SK-N-SH (cell line): Measurements from ENCODE around the gene FOCAD. TPM values are rescaled to one million over a fixed set of nuclear protein-coding genes. Genes with fewer than 3 reads are reported as not detected.

Source experiments
- CTCF ChIA-PET: fragments of 300-600, 350-600 bp; formaldehyde crosslinking; extraction: SDS; loops from one replicate; lab custom pipeline; 2021; lab: Yijun Ruan, JAX
- POLR2A ChIA-PET: fragments of 350-600 bp; sonication (Branson Sonifier 250); formaldehyde crosslinking; extraction: SDS; loops from one replicate; lab custom pipeline; 2020; ENCODE audit warnings: antibody characterized with exemption, inconsistent platforms; lab: Yijun Ruan, JAX
- DNase-seq: peaks from one replicate; pipeline ENCODE4 v3.0.0; 2012
- H2AFZ ChIP-seq: fragments of 200-600 bp; sonication (generic); 2 replicates; pipeline ENCODE4 v1.8.1; 2016; ENCODE audit warnings: antibody characterized with exemption, mild to moderate bottlenecking, low read depth
- H3F3A ChIP-seq: fragments of 200-600 bp; sonication (generic); replicated peaks from 2 replicates; pipeline ENCODE3; 2016; ENCODE audit warnings: antibody characterized with exemption, mild to moderate bottlenecking; ENCODE audit not compliant: insufficient read depth
- H3K27ac ChIP-seq, 2 experiments: fragments of 200-500 bp in 1 of 2; fragments of 200-600 bp in 1 of 2; sonication (Bioruptor generic) in 1 of 2; sonication (generic), shearing (Covaris generic) in 1 of 2; 2 replicates each; pipeline versions ENCODE4 v1.5.1 to v1.6.1; 2014 to 2016; ENCODE audit warnings: low read depth in 2 of 2, inconsistent platforms in 1 of 2, low read length in 1 of 2, mild to moderate bottlenecking in 1 of 2, mixed read lengths in 1 of 2
- H3K27me3 ChIP-seq: fragments of 200-600 bp; sonication (generic), shearing (Covaris generic); 2 replicates; pipeline ENCODE4 v1.6.1; 2016; ENCODE audit warnings: mixed run types; ENCODE audit not compliant: insufficient read depth
- H3K36me3 ChIP-seq, 2 experiments: fragments of 200-500 bp in 1 of 2; fragments of 200-600 bp in 1 of 2; sonication (Bioruptor generic) in 1 of 2; sonication (generic) in 1 of 2; replicated peaks in 1 of 2; 2 replicates each; pipeline versions ENCODE3 to v1.5.1; 2014 to 2016; ENCODE audit warnings: low read length in 1 of 2, mild to moderate bottlenecking in 1 of 2; ENCODE audit not compliant: insufficient read depth in 2 of 2, control insufficient read depth in 1 of 2
- H3K4me1 ChIP-seq, 2 experiments: fragments of 200-500 bp in 1 of 2; fragments of 200-600 bp in 1 of 2; sonication (Bioruptor generic) in 1 of 2; sonication (generic), shearing (Covaris generic) in 1 of 2; 2 replicates each; pipeline versions ENCODE4 v1.5.1 to v1.6.1; 2014 to 2016; ENCODE audit warnings: low read depth in 1 of 2, low read length in 1 of 2, mixed run types in 1 of 2; ENCODE audit not compliant: insufficient read depth in 2 of 2, control insufficient read depth in 1 of 2
- H3K4me2 ChIP-seq: fragments of 200-600 bp; sonication (generic), shearing (Covaris generic); 2 replicates; pipeline ENCODE4 v1.6.1; 2017; ENCODE audit warnings: mixed run types
- H3K4me3 ChIP-seq, 2 experiments: fragments of 200-500 bp in 1 of 2; fragments of 200-600 bp in 1 of 2; sonication (Bioruptor generic) in 1 of 2; sonication (generic), shearing (Covaris generic) in 1 of 2; 2 replicates each; pipeline versions ENCODE4 v1.5.1 to v1.8.1; 2014 to 2016; ENCODE audit warnings: low read depth in 2 of 2, inconsistent platforms in 1 of 2, low read length in 1 of 2, mild to moderate bottlenecking in 1 of 2, mixed read lengths in 1 of 2, moderate library complexity in 1 of 2
- H3K79me2 ChIP-seq: fragments of 200-600 bp; sonication (generic); 2 replicates; pipeline ENCODE4 v1.8.1; 2017; ENCODE audit warnings: mild to moderate bottlenecking; ENCODE audit not compliant: insufficient read depth
- H3K9ac ChIP-seq: fragments of 200-600 bp; sonication (generic); 2 replicates; pipeline ENCODE4 v1.6.1; 2017; ENCODE audit warnings: mixed run types
- H3K9me2 ChIP-seq: fragments of 200-600 bp; sonication (generic); 2 replicates; pipeline ENCODE4 v1.6.1; 2017; ENCODE audit warnings: mixed run types
- H3K9me3 ChIP-seq: fragments of 200-600 bp; sonication (generic); 2 replicates; pipeline ENCODE4 v1.6.1; 2017; ENCODE audit warnings: mixed run types, mild to moderate bottlenecking, moderate library complexity
- H4K20me1 ChIP-seq: fragments of 200-600 bp; sonication (generic); 2 replicates; pipeline ENCODE4 v1.6.1; 2017; ENCODE audit warnings: mild to moderate bottlenecking, mixed run types; ENCODE audit not compliant: insufficient read depth
- CHD2 ChIP-seq: fragments of 150-350 bp; IDR thresholded peaks from 2 replicates; pipeline ENCODE4 v1.6.1; 2018; ENCODE audit warnings: low read length; ENCODE audit not compliant: partially characterized antibody
- CTCF ChIP-seq: fragments of 200-600 bp; sonication (generic); IDR thresholded peaks from 2 replicates; pipeline ENCODE4 v1.6.1; 2017; ENCODE audit warnings: antibody characterized with exemption, mild to moderate bottlenecking, moderate library complexity
- ELF1 ChIP-seq: IDR thresholded peaks from 2 replicates; pipeline ENCODE4 v1.4.0; 2012
- EZH2phosphoT487 ChIP-seq: fragments of 200-600 bp; sonication (generic); IDR thresholded peaks from 2 replicates; pipeline ENCODE4 v1.6.1; 2017; ENCODE audit warnings: low read depth, mixed run types, mild to moderate bottlenecking, antibody characterized with exemption, moderate library complexity, borderline replicate concordance
- FOSL2 ChIP-seq: IDR thresholded peaks from 2 replicates; pipeline ENCODE4 v1.4.0; 2012; ENCODE audit warnings: low read depth, mild to moderate bottlenecking, moderate library complexity, borderline replicate concordance
- FOXM1 ChIP-seq: IDR thresholded peaks from 2 replicates; pipeline ENCODE4 v1.4.0; 2012; ENCODE audit warnings: low read depth, mild to moderate bottlenecking
- MXI1 ChIP-seq: IDR thresholded peaks from 2 replicates; pipeline ENCODE4 v1.6.1; 2012; ENCODE audit warnings: mild to moderate bottlenecking, low read depth, low read length, improper control_type of control experiment
- RAD21 ChIP-seq: IDR thresholded peaks from 2 replicates; pipeline ENCODE4 v1.6.1; 2012; ENCODE audit warnings: mild to moderate bottlenecking, low read length
- RCOR1 ChIP-seq: fragments of 150-350 bp; IDR thresholded peaks from 2 replicates; pipeline ENCODE4 v1.6.1; 2017; ENCODE audit warnings: antibody characterized with exemption, low read length
- RFX5 ChIP-seq: IDR thresholded peaks from 2 replicates; pipeline ENCODE4 v1.6.1; 2012; ENCODE audit warnings: mild to moderate bottlenecking, improper control_type of control experiment, low read length
- SMC3 ChIP-seq: IDR thresholded peaks from 2 replicates; pipeline ENCODE4 v1.6.1; 2012; ENCODE audit warnings: low read depth, low read length, improper control_type of control experiment
- TEAD4 ChIP-seq: IDR thresholded peaks from 2 replicates; pipeline ENCODE4 v1.4.0; 2012; ENCODE audit warnings: mild to moderate bottlenecking, borderline replicate concordance; ENCODE audit not compliant: insufficient read depth
- USF1 ChIP-seq: IDR thresholded peaks from 2 replicates; pipeline ENCODE4 v1.4.0; 2012; ENCODE audit warnings: low read depth, borderline replicate concordance
- USF2 ChIP-seq: fragments of 150-350 bp; IDR thresholded peaks from 2 replicates; pipeline ENCODE4 v1.6.1; 2017; ENCODE audit warnings: antibody characterized with exemption, low read length, low read depth, borderline replicate concordance
- WGBS: methylation state at CpG from one replicate; pipeline ENCODE4 v1.1.6; 2017; ENCODE audit warnings: low lambda C conversion rate; 5-methylcytosine and 5-hydroxymethylcytosine counted together
- polyA plus RNA-seq, 3 experiments: library from polyadenylated mRNA; depleted of rRNA; stranded (reverse); fragments of >200 nt; gene quantifications; 2 replicates each; pipeline ENCODE4 v1.2.3, GENCODE V29; 2012

FOCAD gene
- polyA plus RNA-seq, 1 of the 3 experiments (the other 2 are of a cell fraction) = 15.8 TPM

- Histone ChIP-seq H3K79me2 (peaks cover 8% of the 10 kb centered on the region), H3K4me2 (no peak overlapping the region), H3K9ac (no peak overlapping the region), H4K20me1 (no peaks in the 10 kb centered on the region), H3K27ac (no peak overlapping the region), H3K4me3 (no peak overlapping the region), H3K36me3 (no peaks in the 10 kb centered on the region), H3K4me1 (peaks cover 7 to 8% of the 10 kb centered on the region in 2 experiments; a peak in 2 of 4 replicates), H2AFZ (no peak overlapping the region), H3K27me3 (no peaks in the 10 kb centered on the region), H3K9me3 (no peaks in the 10 kb centered on the region), H3K9me2 (no peaks in the 10 kb centered on the region), H3F3A (no peaks in the 10 kb centered on the region)
- ChIA-PET POLR2A (no interaction called here), CTCF (interaction anchor here (0.6 kb wide), 1 partner anchor 279 kb away, joined by 3 read pairs; no protein-coding TSS in a partner anchor)
- TF ChIP-seq CHD2 = no peak
- TF ChIP-seq ELF1 = no peak
- no peak for TF ChIP-seq EZH2phosphoT487
- no peak for TF ChIP-seq SMC3
- TF ChIP-seq FOXM1 = no peak
- no peak for TF ChIP-seq USF2
- no peak for TF ChIP-seq MXI1
- no peak for TF ChIP-seq RCOR1
- DNase-seq = no peak
- 97% methylated on average over 4 of the region's 4 CpGs for WGBS
These were observed 18.5 kb downstream of the FOCAD start for GRCh38 chr9:20702570-20702969.

GRCh38 chr9:20703146-20703545 is 19.1 kb downstream of the FOCAD start:
- ChIA-PET POLR2A (no interaction called here), CTCF (no interaction called here)
- Histone ChIP-seq H3K9ac (no peak overlapping the region), H3K79me2 (peaks cover 8% of the 10 kb centered on the region), H3K4me1 (peaks cover 7 to 8% of the 10 kb centered on the region in 2 experiments; a peak in 2 of 4 replicates), H3F3A (no peaks in the 10 kb centered on the region), H3K9me3 (no peaks in the 10 kb centered on the region), H3K4me3 (no peak overlapping the region), H3K27me3 (no peaks in the 10 kb centered on the region), H3K27ac (no peak overlapping the region), H4K20me1 (no peaks in the 10 kb centered on the region), H3K4me2 (no peak overlapping the region), H2AFZ (no peak overlapping the region), H3K36me3 (no peaks in the 10 kb centered on the region), H3K9me2 (no peaks in the 10 kb centered on the region)
- no peak for DNase-seq
- 97% methylated on average over 3 of the region's 3 CpGs for WGBS
- TF ChIP-seq TEAD4 = no peak
- TF ChIP-seq SMC3 = no peak
- TF ChIP-seq USF1 = no peak
- TF ChIP-seq RFX5 = no peak
- TF ChIP-seq RCOR1 = no peak
- TF ChIP-seq FOSL2 = no peak
- TF ChIP-seq CTCF = no peak
- no peak for TF ChIP-seq RAD21
- TF ChIP-seq EZH2phosphoT487 = no peak
- no peak for TF ChIP-seq FOXM1
